RWPE2 (cell line): ENCODE results near the gene ADGRG1.

ENCODE experiments used
- ATAC-seq: fragments of 200-7000 bp; cut with Tn5 transposase; 3 replicates; pipeline ENCODE4 v1.9.1; 2021; ENCODE audit warnings: low read depth
- DNase-seq: peaks from one replicate; pipeline ENCODE4 v3.0.0-alpha.2; 2020; ENCODE audit warnings: low spot score
- H3K27ac ChIP-seq: fragments of 450-650 bp; 2 replicates; pipeline ENCODE4 v1.5.1; 2017; ENCODE audit warnings: mild to moderate bottlenecking; ENCODE audit not compliant: poor library complexity, severe bottlenecking
- H3K27me3 ChIP-seq: fragments of 250-450 bp; sonication (Bioruptor Pico); 2 replicates; pipeline ENCODE4 v1.5.1; 2021; ENCODE audit warnings: mild to moderate bottlenecking, moderate library complexity; ENCODE audit not compliant: insufficient read depth, poor library complexity, severe bottlenecking
- H3K36me3 ChIP-seq: fragments of 250-450 bp; sonication (Bioruptor Pico); 2 replicates; pipeline ENCODE4 v1.5.1; 2020; ENCODE audit warnings: low read depth, mild to moderate bottlenecking, moderate library complexity
- H3K4me1 ChIP-seq: fragments of 250-450 bp; sonication (Bioruptor Pico); 2 replicates; pipeline ENCODE4 v1.5.1; 2021; ENCODE audit warnings: mild to moderate bottlenecking, moderate library complexity; ENCODE audit not compliant: insufficient read depth, poor library complexity, severe bottlenecking
- H3K4me3 ChIP-seq: fragments of 250-450 bp; sonication (Bioruptor Pico); 2 replicates; pipeline ENCODE4 v1.5.1; 2021; ENCODE audit warnings: mild to moderate bottlenecking, moderate library complexity; ENCODE audit not compliant: severe bottlenecking
- H3K9me3 ChIP-seq: fragments of 250-450 bp; sonication (Bioruptor Pico); 2 replicates; pipeline ENCODE4 v1.5.1; 2021; ENCODE audit warnings: mild to moderate bottlenecking, moderate library complexity; ENCODE audit not compliant: severe bottlenecking
- TF ChIP-seq, protein P1 (sequence below): fragments of 450-650 bp; IDR thresholded peaks from one replicate; pipeline ENCODE4 v1.5.1; 2017; ENCODE audit warnings: mild to moderate bottlenecking, moderate library complexity; ENCODE audit not compliant: poor library complexity, severe bottlenecking

Gene ADGRG1

DNA sequence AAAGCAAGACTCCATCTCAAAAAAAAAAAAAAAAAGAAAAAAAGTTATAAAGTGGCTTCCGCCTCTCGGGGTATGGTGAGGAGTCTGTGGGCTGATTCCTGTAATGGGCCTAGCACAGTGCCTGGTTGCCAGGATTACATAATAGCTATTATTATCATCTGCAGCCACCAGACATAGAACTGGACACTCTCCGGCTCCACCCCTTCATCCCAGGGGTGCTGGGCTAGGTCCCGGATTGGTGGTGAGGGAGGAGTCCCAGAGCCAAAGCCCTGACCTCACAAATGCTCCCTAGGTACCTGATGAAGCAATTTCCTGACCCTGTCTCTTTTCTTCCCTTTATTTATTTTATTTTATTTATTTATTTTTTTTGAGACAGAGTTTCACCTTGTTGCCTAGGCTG, 11.6 kb upstream of the ADGRG1 start:
- no peaks in the 10 kb centered on the region for H3K9me3 ChIP-seq
- H3K36me3 ChIP-seq, result peaks cover 4% of the 10 kb centered on the region; the same call in 1 of the 2 replicates
- no peaks in the 10 kb centered on the region for H3K27me3 ChIP-seq
- DNase-seq (peak; percentile 10), ATAC-seq (no peak)
- no peak overlapping the region for H3K27ac ChIP-seq
- no peak overlapping the region for H3K4me3 ChIP-seq
- H3K4me1 ChIP-seq, result peaks cover 25% of the 10 kb centered on the region
- TF ChIP-seq, protein P1, sequence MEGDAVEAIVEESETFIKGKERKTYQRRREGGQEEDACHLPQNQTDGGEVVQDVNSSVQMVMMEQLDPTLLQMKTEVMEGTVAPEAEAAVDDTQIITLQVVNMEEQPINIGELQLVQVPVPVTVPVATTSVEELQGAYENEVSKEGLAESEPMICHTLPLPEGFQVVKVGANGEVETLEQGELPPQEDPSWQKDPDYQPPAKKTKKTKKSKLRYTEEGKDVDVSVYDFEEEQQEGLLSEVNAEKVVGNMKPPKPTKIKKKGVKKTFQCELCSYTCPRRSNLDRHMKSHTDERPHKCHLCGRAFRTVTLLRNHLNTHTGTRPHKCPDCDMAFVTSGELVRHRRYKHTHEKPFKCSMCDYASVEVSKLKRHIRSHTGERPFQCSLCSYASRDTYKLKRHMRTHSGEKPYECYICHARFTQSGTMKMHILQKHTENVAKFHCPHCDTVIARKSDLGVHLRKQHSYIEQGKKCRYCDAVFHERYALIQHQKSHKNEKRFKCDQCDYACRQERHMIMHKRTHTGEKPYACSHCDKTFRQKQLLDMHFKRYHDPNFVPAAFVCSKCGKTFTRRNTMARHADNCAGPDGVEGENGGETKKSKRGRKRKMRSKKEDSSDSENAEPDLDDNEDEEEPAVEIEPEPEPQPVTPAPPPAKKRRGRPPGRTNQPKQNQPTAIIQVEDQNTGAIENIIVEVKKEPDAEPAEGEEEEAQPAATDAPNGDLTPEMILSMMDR, result no peak

DNA sequence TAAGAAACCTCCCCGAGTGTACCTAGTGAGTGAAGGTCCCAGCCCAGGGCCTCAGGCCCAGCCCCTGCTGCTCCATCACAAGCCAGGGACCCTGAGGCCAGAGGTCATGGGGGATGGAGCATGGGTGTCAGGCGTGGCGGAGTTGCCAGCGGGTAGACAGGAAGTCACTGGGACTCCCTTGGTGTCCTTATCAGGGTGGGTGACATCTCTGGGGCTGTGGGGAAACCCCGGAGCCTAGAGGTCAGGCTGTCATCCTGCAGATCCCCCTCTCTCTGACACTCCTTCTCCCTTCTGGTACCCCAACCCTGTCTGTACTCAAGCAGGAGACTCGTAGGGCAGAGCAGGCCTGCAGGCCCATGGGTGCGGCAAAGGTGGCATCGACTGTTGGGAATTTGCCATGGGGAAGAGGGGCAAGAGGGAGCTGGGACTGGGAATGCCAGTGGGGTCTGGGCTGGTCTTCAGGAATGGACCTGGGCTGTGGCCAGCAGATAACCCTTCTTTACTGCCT, 10.8 kb upstream of the ADGRG1 start:
- H3K27me3 ChIP-seq, result no peaks in the 10 kb centered on the region
- ATAC-seq (no peak), DNase-seq (peak; percentile 52)
- H3K9me3 ChIP-seq, result no peaks in the 10 kb centered on the region
- H3K36me3 ChIP-seq, result peaks cover 11% of the 10 kb centered on the region
- H3K4me3 ChIP-seq, result no peak overlapping the region
- TF ChIP-seq, protein P1, result no peak
- H3K27ac ChIP-seq, result peak overlapping the region; percentile 89
- H3K4me1 ChIP-seq, result peaks cover 33% of the 10 kb centered on the region

DNA sequence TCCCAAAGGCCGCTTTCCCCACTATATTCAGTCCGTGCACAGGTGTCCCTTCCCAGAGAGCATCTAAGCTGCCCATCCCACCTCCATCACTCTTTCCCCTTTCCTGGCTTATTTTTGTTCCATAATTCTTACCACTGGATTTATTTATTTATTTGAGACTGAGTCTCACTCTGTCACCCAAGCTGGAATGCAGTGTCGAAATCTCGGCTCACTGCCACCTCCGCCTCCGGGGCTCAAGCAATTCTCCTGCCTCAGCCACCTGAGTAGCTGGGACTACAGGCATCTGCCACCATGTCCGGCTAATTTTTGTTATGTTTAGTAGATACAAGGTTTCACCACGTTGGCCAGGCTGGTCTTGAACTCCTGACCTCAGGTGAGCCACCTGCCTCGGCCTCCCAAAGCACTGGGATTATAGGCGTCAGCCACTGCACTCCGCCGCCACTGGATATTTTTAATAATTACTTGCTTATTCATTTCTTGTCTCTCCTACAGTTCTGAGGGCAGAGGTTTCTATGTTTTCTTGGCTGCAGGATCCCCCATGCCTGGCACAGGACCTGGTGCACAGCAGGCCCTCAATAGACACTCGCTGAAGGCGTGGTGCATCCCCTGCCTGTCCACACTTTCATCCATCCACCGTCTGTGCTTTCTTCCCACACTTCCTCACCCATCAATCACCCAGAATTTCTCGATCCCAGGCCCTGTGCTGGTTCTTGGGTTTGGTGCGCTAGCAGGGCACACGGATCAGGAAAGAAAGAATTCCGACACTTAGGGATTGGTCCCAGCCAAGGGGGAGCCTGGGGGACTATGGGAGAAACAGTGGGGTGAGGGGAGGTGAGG, 9.9 kb upstream of the ADGRG1 start:
- no peak for ATAC-seq

DNA sequence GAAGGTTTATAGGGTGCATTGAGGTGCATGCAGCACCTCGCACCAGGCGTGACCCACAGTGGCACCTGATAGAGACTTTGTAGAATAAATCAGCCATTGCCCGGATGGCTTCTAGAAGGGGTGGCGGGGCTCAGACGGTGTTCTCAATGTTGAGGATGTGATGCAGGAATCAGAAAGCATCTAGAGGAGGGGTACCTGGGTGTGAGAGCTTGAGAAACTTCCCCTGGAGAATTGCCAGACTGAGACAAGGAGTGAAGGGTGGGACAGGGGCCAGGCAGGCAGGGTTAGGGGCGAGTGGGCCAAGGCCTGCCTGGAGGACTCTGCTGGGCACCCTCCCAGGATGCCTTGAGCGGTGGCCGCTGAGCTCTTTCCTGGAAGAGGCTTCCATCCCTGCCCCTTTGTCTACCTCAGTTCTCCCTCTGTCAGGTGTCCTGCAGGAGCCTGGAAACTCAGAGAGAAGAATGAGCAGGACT, 9.3 kb upstream of the ADGRG1 start:
- H3K4me1 ChIP-seq, result peaks cover 48% of the 10 kb centered on the region
- TF ChIP-seq, protein P1, result no peak
- DNase-seq (peak; percentile 56), ATAC-seq (no peak)
- no peaks in the 10 kb centered on the region for H3K27me3 ChIP-seq
- no peaks in the 10 kb centered on the region for H3K9me3 ChIP-seq
- no peak overlapping the region for H3K4me3 ChIP-seq
- H3K36me3 ChIP-seq, result peaks cover 17% of the 10 kb centered on the region
- H3K27ac ChIP-seq, result peak overlapping the region; percentile 89

More for the DNA sequence above, 9.9 kb upstream of the ADGRG1 start:
- H3K9me3 ChIP-seq, result no peaks in the 10 kb centered on the region
- H3K27me3 ChIP-seq, result no peaks in the 10 kb centered on the region
- peak; percentile 57 for DNase-seq
- peaks cover 42% of the 10 kb centered on the region for H3K4me1 ChIP-seq
- no peak overlapping the region for H3K4me3 ChIP-seq
- H3K27ac ChIP-seq, result peak overlapping the region; percentile 89
- peaks cover 12% of the 10 kb centered on the region for H3K36me3 ChIP-seq
- TF ChIP-seq, protein P1, result no peak
